H7 (cell line): ENCODE results near the gene ELAVL3. TPM values are rescaled to one million over a fixed set of nuclear protein-coding genes. Genes with fewer than 3 reads are reported as not detected.
"Not testable (repeated sequence)": the region's sequence is repeated elsewhere in the genome, so short reads cannot be mapped to it uniquely, and the experiment has no call there.

ENCODE experiments used
- DNase-seq: peaks from one replicate; pipeline ENCODE4 v3.0.0; 2012
- H3K27me3 ChIP-seq: 2 replicates; pipeline ENCODE4 v1.6.0; 2011; ENCODE audit warnings: mild to moderate bottlenecking, low read length; ENCODE audit not compliant: control insufficient read depth, insufficient read depth
- H3K36me3 ChIP-seq: replicated peaks from 2 replicates; pipeline ENCODE4 v1.5.1; 2011; ENCODE audit warnings: low read length; ENCODE audit not compliant: control insufficient read depth, insufficient read depth
- H3K4me3 ChIP-seq: 2 replicates; pipeline ENCODE4 v1.5.1; 2011; ENCODE audit warnings: low read depth, mild to moderate bottlenecking, control low read depth, low read length, moderate library complexity; ENCODE audit not compliant: insufficient read depth
- total RNA-seq: library from RNA; depleted of rRNA; stranded (reverse); fragments of >200 nt; shearing (Covaris generic); gene quantifications from 2 replicates; pipeline ENCODE4 v1.2.3, GENCODE V29; 2014

ELAVL3 gene
- total RNA-seq, 1 experiment from 2014 or later: 0.17 TPM

GRCh38 chr19:11422163-11423065 lies 58.4 kb downstream of the ELAVL3 start:
- peak; percentile 93 for DNase-seq
- no peaks in the 10 kb centered on the region for H3K36me3 ChIP-seq
- peaks cover 58% of the 10 kb centered on the region for H3K27me3 ChIP-seq
- H3K4me3 ChIP-seq: peak overlapping the region; percentile 60

DNA sequence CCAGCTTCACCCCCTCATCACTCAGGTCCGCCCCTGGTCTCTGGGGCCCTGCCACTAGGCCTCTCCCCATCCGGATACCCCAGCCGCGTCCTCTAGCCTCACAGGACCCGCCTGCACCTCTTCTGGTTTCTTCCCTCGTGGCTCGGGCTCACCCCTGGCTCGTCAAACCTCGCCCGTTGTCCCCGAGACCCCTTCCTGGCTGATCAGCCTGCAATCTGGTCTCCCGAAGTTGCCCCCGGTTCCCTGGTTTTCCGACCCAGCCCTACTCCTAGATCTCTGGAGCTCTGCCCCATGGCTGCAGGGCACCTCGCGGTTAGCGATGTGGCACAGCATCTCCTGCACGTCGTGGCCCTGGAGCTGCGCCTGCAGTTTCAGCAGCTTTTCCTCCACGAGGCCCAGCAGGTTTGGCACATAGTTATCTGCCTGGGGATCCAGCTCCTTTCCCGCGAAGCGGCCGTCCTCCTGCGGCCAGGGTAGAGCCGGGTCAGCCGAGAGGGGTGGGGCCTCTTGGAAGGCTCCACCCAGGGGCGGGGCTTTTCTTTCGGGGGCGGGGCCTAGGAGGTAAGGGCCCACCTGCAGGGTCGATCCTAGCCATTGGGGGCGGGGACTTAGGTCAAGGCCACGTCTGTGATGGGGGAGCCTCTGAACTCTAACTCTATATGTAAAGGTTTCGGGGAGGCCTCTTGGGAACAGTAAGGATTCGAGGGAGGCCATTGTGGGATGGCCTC lies 59.3 kb downstream of the ELAVL3 start:
- peak; percentile 93 for DNase-seq
- no peaks in the 10 kb centered on the region for H3K36me3 ChIP-seq
- peaks cover 61% of the 10 kb centered on the region for H3K27me3 ChIP-seq
- H3K4me3 ChIP-seq: peak overlapping the region; percentile 60

DNA sequence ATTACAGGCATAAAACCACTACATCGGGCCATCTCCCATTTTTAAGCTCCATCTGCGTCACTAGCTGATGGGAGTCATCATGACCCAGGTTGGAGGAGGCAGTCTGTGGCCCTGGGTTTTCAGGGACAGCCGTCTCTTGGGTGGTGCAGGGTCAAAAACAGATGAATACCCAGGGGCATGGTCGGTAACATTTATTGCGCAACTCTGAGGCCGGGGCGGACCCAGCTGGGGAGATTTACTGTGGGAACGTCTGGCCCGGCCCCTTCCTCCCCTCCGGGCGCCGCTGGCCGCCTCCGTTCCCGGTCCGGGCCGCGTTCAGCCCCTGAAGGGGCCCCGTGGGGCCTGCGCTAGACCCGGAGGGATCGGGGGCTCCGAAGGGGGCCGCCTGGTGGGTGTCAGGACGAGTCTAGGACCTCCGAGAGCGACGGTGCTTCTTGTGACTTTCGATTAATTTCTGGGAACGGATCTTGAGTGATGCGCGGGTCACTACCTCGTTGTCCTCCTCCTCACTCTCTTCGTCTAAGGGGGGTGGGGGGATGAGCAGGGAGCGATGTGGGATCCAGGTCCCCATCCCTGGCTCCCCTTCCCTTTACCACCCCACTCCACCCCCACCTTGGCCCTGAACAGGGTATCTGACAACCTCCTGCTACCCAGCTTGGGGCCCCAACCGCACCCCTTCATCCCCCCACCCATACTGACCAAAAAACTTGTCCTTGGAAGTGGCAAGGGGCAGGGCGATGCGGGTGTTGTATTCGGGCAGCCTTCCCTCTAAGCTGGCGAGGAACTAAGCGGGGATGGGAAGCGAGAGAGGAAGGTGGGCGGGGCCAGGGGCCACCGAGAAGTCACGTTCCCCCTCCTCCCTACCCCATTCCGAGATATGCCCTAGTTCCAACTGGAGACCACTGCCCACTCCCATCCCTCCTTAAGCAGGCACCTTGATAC lies 60.1 kb downstream of the ELAVL3 start:
- peak overlapping the region; percentile 60 for H3K4me3 ChIP-seq

DNA sequence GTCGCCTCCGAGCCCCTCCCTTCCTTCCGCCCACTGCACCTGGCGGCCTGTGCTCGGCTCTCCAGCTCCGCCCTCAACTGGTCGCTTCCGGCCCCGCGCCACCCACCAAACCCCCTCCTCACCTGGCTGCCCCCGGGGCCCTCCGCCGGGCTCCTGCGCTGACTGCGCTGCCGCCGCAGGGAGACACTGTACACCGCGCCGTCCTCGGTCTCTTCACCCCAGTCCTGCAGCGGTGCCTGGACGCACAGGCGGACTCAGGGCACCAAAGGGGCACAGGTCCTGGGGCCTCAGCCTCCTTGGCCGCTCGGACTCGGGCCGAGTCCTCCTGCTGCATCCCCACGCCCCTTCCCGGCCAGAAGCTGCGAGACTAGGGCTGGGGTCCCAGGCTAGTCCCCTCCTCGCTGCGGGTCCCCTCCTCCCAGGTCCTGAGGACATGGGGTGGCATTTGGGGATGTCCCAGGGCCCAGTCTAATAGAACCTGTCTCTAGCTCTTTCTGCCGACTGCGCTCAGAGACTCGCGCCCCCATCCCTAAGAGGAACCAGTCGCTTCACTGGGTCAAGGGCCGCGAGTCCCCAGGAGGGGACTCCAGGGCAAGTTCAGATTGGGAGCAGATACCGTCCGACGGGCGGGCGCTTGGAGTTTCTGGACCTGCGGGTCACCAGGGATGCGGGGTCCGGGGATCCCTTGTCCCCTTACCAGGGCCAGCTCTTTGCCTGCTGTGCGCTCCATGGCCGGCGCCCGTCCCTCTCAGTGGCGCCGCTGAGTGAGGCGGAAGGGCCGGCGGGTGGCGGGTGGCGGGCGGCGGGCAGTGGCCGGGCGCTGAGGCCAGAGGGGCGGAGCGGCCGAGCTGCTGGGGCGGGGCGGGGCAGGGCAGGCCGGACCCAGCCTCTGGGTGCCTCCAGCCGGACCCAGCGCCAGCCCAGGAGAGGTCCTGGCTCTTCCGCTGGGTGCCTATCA lies 62.0 kb downstream of the ELAVL3 start, which contains the start of gene RGL3:
RGL3 (minus strand) TSS at position 766 of the 958 bp plus-strand sequence; CDS start at position 730, 36 bp downstream.
- Histone ChIP-seq H3K36me3 (peaks cover 4% of the 10 kb centered on the region), H3K27me3 (peaks cover 61% of the 10 kb centered on the region), H3K4me3 (peak within 1 kb of the TSS; percentile 79)
- DNase-seq: peak; percentile 92

More for the DNA sequence above, 60.1 kb downstream of the ELAVL3 start:
- peaks cover under 1% of the 10 kb centered on the region; the same call in 1 of the 2 replicates for H3K36me3 ChIP-seq
- peaks cover 63% of the 10 kb centered on the region for H3K27me3 ChIP-seq
- peak; percentile 78 for DNase-seq

DNA sequence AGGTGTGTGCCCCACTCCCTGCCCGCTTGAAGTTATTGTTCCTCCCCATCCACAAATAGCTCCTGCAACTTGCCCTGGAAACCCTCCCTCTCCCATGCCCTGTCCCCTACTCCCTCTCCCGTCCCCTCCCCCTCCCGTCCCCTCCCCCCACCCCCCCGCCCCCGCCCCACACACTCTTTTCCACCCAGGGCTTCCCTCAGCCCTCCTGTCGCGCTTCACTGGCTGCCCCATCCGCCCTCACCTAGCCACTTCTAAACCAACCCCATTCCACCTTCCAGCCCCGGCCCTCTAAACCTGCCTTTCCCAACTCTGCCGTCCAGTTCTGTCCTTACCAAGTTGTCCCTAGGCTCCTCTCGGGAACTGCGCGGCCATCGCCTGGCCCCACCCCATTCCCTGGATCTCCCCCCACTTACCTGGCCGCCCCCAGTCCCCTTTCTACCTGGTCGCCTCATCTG lies 62.7 kb downstream of the ELAVL3 start:
- no peak for DNase-seq
- H3K36me3 ChIP-seq: peaks cover 4% of the 10 kb centered on the region
- H3K27me3 ChIP-seq: peaks cover 54% of the 10 kb centered on the region
- H3K4me3 ChIP-seq: peak overlapping the region; percentile 79

DNA sequence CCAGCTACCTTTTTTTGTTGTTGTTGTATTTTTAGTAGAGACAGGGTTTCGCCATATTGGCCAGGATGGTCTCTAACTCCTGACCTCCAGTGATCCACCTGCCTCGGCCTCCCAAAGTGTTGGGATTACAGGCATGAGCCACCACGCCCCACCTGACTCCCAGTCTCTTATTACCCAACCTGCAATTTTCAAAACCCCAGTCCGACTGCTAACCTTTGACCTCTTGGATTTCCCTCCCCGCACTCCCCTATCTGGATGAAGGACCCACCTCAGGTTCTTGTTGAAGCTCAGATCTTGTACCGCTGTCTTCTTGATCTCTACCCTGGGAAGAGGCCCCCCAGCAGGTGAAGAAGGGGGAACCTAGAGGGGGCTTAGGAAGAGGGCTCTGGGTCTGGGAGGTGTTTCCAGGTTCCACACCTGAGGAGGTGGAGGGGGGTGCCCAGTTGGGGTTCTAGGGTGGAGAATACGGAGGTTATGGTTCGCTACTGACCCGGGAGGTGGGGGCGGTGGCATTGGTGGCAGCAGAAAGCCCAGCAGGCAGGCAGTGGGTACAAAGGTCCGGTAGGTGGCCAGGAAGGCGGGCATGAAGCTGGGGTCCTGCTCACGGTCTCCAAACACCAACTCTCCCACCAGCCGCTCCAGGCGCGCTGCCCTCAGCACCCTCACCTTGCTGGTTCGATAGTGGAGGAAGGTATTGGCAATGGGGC lies 64.3 kb downstream of the ELAVL3 start:
- H3K27me3 ChIP-seq: peaks cover 40% of the 10 kb centered on the region
- peak; percentile 5 for DNase-seq
- H3K4me3 ChIP-seq: no peak overlapping the region
- peaks cover 4% of the 10 kb centered on the region for H3K36me3 ChIP-seq

GRCh38 chr19:11414544-11414943 lies 66.3 kb downstream of the ELAVL3 start:
- Histone ChIP-seq H3K36me3 (peaks cover 4% of the 10 kb centered on the region), H3K27me3 (peaks cover 21% of the 10 kb centered on the region), H3K4me3 (no peak overlapping the region)
- no peak for DNase-seq

DNA sequence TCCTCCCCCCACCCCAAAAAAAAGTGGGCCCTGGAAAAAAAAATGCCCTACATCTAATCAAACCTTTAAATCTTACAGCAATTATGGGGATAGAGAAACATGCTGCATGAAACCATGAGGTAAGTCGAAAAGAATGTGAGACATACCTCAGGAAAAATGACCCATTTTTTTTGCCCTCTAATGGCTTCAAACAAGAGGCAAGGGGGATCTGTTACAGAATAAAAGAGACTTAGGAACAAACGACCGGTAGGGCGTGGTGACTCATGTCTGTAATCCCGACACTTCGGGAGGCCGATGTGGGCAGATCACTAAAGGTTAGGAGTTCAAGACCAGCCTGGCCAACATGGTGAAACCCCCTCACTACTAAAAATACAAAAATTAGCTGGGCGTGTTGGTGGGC lies 70.2 kb downstream of the ELAVL3 start:
- no peak for DNase-seq
- H3K4me3 ChIP-seq: no peak overlapping the region
- peaks cover 8% of the 10 kb centered on the region; the same call in 1 of the 2 replicates for H3K27me3 ChIP-seq
- peaks cover 4% of the 10 kb centered on the region for H3K36me3 ChIP-seq

DNA sequence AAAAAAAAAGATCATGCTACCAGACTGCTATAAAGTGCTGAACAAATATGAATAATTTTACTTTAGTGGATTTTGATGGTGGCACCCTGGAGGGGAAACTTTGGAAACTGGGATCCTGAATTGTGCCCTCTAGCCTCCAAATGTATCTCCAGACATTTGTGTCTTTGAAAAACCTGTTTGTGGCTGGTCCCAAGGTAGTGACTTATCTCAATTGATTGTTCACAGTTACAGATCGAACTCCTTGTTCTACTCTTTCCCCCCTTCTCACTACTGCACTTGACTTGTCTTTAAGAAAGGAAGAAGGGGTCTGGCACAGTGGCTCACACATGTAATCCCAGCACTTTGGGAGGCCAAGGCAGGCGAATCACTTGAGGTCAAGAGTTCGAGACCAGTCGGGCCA lies 72.3 kb downstream of the ELAVL3 start:
- DNase-seq: no peak
- Histone ChIP-seq H3K27me3 (peaks cover 6% of the 10 kb centered on the region; the same call in 1 of the 2 replicates), H3K4me3 (no peak overlapping the region), H3K36me3 (peaks cover 2% of the 10 kb centered on the region)

DNA sequence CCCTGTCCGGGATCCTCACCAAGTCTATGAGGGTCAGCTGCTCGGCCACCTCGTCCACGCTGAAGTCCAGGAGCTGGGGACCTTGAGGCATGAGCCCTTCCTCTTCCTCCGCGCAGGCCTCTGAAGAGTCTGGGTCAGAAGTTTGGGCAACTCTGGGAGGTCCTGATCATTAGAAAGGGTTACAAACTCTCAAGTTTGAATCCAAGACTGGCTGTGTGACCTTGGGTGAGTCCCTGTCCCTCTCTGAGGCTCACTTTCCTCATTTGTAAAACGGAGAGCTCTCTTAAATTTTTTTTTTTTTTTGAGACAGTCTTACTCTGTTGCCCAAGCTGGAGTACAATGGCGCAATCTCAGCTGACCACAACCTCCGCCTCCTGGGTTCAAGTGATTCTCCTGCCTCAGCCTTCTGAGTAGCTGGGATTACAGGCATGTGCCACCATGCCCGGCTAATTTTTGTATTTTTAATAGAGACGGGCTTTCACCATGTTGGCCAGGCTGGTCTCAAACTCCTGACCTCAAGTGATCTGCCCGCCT lies 74.1 kb downstream of the ELAVL3 start:
- DNase-seq, H3K27me3 ChIP-seq, H3K4me3 ChIP-seq, H3K36me3 ChIP-seq: not testable (repeated sequence)

DNA sequence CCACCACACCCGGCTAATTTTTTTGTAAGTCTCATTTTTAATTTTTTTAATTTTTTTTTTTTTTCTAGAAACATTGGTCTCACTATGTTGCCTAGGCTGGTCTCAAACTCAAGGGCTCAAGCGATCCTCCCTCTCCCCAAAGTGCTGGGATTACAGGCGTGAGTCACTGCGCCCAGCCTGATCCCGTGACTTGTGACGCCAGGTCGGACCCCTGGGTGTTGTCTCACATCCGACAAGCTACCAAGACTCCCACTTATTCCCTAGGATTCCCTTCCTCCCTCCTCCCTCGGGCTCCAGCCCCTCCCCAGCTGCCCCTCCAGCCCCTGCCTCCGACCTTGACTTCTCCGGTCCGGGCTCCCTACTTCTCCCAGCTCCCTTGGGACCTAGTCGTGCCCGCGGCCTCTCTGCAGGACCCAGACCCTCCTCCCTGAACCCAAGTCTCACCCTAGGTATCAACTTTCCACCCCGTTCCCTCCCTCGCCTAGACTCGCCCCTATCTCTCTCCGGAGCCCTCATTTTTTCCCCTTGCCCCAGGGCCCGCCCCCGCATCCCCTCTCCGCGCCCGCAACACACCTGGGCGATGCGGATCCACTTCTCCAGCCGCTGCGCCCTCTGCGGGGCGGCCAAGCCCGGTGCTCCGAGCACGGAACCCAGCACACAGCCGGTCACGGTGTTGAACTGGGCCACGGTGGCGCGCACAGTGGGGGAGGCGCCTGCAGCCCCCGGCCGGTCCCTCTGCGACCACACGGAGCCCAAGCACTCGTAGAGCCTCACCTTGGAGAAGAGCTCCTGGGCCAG lies 74.8 kb downstream of the ELAVL3 start:
- Histone ChIP-seq H3K36me3 (peaks cover 6% of the 10 kb centered on the region), H3K27me3 (peaks cover 6% of the 10 kb centered on the region; the same call in 1 of the 2 replicates), H3K4me3 (peak overlapping the region; percentile 3; the same call in 1 of the 2 replicates)
- DNase-seq: peak; percentile 92
